Measurements from ENCODE around the gene KIRREL1.
"Not testable (repeated sequence)": the region's sequence is repeated elsewhere in the genome, so short reads cannot be mapped to it uniquely, and the experiment has no call there.

The KIRREL1 gene

DNA sequence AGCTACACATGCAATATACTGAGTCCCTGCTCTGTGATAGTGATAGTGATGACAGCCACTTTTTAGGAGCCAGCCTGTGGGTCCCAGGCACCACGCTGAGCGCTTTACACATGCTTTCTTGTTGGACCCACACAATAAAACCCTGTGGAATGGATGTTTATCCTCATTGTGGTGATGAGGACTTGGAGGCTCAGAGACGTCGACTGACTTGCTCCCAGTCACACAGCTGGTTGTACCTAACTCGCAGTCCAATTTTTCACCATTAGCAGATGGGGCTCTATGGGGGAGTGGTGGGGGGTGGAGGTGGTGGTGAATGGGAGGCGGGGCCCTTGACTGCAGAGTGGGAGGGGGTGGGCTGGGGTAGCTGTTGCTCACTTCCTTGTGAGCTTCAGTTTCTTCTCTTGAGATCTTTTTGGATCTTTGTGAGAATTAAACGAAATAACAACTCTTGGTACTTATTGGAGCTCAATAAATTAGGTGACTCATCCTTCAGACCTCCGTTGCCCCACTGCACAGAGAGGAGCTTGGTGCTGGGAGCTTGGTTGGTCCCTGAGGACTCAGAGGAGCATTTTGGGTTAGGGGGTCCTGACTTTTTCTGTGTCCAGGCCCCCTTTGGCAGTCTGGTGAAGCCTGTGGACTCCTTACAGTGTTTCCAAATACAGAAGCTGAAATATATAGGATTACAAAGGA, 125.4 kb downstream of the KIRREL1 start:
- Histone ChIP-seq H3K4me3 (ENCODE audit: low read length) (peak overlapping the region; percentile 4), H3K9me3 (ENCODE audit: control insufficient read depth, low read depth, low read length) (no peaks in the 10 kb centered on the region), H3K4me1 (ENCODE audit: control insufficient read depth, low read depth, low read length) (peaks cover 25% of the 10 kb centered on the region), H3K9ac (ENCODE audit: low read length) (no peak overlapping the region), H3K36me3 (ENCODE audit: control insufficient read depth, low read depth, low read length) (no peaks in the 10 kb centered on the region), H3K27me3 (ENCODE audit: control insufficient read depth, insufficient read depth, low read length) (peaks cover 23% of the 10 kb centered on the region), H3K27ac (ENCODE audit: low read length) (no peak overlapping the region)

- peaks cover 12% of the 10 kb centered on the region for H3K27me3 ChIP-seq (ENCODE audit: control insufficient read depth, insufficient read depth, low read length)
- no peak overlapping the region for H3K4me3 ChIP-seq (ENCODE audit: low read length)
- H3K9me3 ChIP-seq (ENCODE audit: control insufficient read depth, low read depth, low read length): no peaks in the 10 kb centered on the region
- no peak overlapping the region for H3K9ac ChIP-seq (ENCODE audit: low read length)
- H3K27ac ChIP-seq (ENCODE audit: low read length): no peak overlapping the region
- H3K4me1 ChIP-seq (ENCODE audit: control insufficient read depth, low read depth, low read length): peaks cover 32% of the 10 kb centered on the region
- no peaks in the 10 kb centered on the region for H3K36me3 ChIP-seq (ENCODE audit: control insufficient read depth, low read depth, low read length)
Measured at GRCh38 chr1:158119976-158120653, 126.7 kb downstream of the KIRREL1 start.

DNA sequence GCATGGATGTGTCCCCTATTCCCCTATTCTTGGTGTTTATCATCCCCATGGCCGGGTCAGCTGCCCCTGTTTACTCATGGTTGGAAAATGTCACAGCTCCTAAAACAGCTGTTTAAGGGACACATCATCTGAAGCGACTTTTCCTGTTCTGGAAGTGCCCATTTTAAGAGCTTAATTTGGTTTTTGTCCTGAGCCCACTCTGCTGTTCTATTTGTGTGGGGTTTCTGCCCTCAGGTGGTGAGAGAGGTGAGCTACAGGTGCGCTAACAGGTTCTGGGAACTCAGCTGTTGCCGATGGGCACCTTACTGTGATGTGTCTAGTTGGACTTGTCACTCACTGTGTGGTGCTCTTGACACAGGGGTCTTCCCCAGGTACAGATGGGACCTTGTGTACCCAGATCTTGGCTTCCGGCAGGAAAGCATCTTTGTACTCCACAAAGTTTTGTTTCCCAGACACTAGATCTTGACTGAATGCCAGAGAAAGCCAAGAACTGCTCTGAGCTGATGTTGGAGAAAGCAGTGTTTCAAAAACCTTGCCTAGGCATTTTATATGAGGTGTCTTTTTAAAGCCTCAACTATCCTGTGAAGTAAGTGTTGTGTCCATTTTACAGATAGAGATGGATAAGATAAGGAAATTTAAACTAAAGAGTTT, 128.3 kb downstream of the KIRREL1 start:
- Histone ChIP-seq H3K36me3 (ENCODE audit: control insufficient read depth, low read depth, low read length) (no peaks in the 10 kb centered on the region), H3K4me3 (ENCODE audit: low read length) (no peak overlapping the region), H3K9me3 (ENCODE audit: control insufficient read depth, low read depth, low read length) (no peaks in the 10 kb centered on the region), H3K4me1 (ENCODE audit: control insufficient read depth, low read depth, low read length) (peaks cover 32% of the 10 kb centered on the region), H3K27ac (ENCODE audit: low read length) (no peak overlapping the region), H3K27me3 (ENCODE audit: control insufficient read depth, insufficient read depth, low read length) (no peaks in the 10 kb centered on the region), H3K9ac (ENCODE audit: low read length) (no peak overlapping the region)

DNA sequence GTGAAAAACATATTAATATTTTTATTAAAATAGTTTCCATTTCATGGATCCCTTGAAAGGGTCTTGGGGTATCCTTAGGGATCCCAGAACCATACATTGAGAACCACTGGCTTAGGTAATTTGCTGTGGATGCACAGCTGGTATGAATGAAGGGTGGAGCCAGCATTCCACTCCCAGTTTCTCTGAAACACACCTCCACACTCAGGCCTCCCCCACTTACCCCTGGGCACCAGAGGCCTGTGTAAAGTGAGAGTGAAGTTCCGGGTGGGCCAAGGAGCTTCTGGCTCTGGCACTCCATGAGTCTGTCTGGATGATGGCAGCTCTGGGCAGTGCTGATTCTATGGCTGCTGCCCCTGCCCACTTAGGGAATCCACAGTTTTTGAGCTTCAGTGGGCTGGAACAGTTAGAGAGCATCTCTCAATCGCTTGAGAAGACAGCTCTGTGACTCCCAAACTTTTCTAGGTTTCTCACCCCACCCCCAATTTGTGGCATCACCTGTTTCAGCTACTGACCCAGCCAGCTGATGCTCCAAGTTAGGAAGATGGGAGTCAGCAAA, 129.5 kb downstream of the KIRREL1 start:
- H3K36me3 ChIP-seq (ENCODE audit: control insufficient read depth, low read depth, low read length): no peaks in the 10 kb centered on the region
- H3K9ac ChIP-seq (ENCODE audit: low read length): no peak overlapping the region
- H3K4me3 ChIP-seq (ENCODE audit: low read length): no peak overlapping the region
- no peaks in the 10 kb centered on the region for H3K9me3 ChIP-seq (ENCODE audit: control insufficient read depth, low read depth, low read length)
- H3K27ac ChIP-seq (ENCODE audit: low read length): no peak overlapping the region
- H3K4me1 ChIP-seq (ENCODE audit: control insufficient read depth, low read depth, low read length): peaks cover 28% of the 10 kb centered on the region
- H3K27me3 ChIP-seq (ENCODE audit: control insufficient read depth, insufficient read depth, low read length): no peaks in the 10 kb centered on the region

DNA sequence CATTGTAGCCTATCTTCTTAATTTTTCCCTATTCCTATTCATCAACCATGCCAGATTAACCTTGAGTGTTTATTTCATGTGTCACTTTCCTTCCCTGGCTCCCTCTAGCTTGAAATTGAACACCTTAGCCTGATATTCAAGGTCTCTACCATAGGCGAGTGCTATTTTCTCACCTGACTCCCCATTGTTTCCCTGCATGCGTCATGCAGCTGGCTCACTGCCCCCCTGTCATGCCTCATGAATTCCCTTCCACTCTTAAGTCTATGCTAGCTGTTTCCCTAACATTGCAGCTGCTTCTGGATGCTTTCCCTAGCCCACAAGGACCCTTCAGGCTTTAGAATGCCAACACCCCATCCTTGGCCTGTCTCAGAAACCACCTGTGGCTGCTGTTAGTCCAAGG, 130.6 kb downstream of the KIRREL1 start:
- Histone ChIP-seq H3K9ac (ENCODE audit: low read length) (no peak overlapping the region), H3K36me3 (ENCODE audit: control insufficient read depth, low read depth, low read length) (no peaks in the 10 kb centered on the region), H3K4me1 (ENCODE audit: control insufficient read depth, low read depth, low read length) (peaks cover 19% of the 10 kb centered on the region), H3K9me3 (ENCODE audit: control insufficient read depth, low read depth, low read length) (no peaks in the 10 kb centered on the region), H3K4me3 (ENCODE audit: low read length) (no peak overlapping the region), H3K27me3 (ENCODE audit: control insufficient read depth, insufficient read depth, low read length) (no peaks in the 10 kb centered on the region), H3K27ac (ENCODE audit: low read length) (no peak overlapping the region)

GRCh38 chr1:158124999-158125398, 131.6 kb downstream of the KIRREL1 start:
- peaks cover 17% of the 10 kb centered on the region for H3K4me1 ChIP-seq (ENCODE audit: control insufficient read depth, low read depth, low read length)
- no peak overlapping the region for H3K9ac ChIP-seq (ENCODE audit: low read length)
- no peaks in the 10 kb centered on the region for H3K36me3 ChIP-seq (ENCODE audit: control insufficient read depth, low read depth, low read length)
- no peak overlapping the region for H3K4me3 ChIP-seq (ENCODE audit: low read length)
- no peak overlapping the region for H3K27ac ChIP-seq (ENCODE audit: low read length)
- no peaks in the 10 kb centered on the region for H3K9me3 ChIP-seq (ENCODE audit: control insufficient read depth, low read depth, low read length)
- no peaks in the 10 kb centered on the region for H3K27me3 ChIP-seq (ENCODE audit: control insufficient read depth, insufficient read depth, low read length)

DNA sequence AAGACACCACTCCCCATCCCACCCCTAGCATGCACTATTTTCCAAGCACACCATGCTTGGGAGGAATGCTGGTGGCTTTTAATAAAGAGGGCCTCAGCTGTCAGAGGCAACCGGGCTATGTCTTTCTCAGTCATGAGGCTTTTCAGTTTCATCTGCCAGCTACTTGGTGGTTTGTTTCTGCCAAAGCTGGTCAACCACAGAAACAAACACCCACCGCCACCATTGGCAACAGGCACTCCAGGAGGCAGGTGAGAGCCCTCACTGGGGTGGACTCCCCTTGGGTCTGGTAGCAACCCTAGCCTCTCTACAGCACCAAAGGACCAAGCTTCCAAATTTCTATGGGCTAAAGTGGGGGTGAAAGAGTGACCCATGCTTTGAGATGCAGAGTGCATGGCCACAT, 133.0 kb downstream of the KIRREL1 start:
- H3K27me3 ChIP-seq (ENCODE audit: control insufficient read depth, insufficient read depth, low read length): no peaks in the 10 kb centered on the region
- no peak overlapping the region for H3K4me3 ChIP-seq (ENCODE audit: low read length)
- no peaks in the 10 kb centered on the region for H3K36me3 ChIP-seq (ENCODE audit: control insufficient read depth, low read depth, low read length)
- H3K4me1 ChIP-seq (ENCODE audit: control insufficient read depth, low read depth, low read length): peaks cover 11% of the 10 kb centered on the region
- H3K9me3 ChIP-seq (ENCODE audit: control insufficient read depth, low read depth, low read length): no peaks in the 10 kb centered on the region
- H3K27ac ChIP-seq (ENCODE audit: low read length): no peak overlapping the region
- H3K9ac ChIP-seq (ENCODE audit: low read length): no peak overlapping the region

DNA sequence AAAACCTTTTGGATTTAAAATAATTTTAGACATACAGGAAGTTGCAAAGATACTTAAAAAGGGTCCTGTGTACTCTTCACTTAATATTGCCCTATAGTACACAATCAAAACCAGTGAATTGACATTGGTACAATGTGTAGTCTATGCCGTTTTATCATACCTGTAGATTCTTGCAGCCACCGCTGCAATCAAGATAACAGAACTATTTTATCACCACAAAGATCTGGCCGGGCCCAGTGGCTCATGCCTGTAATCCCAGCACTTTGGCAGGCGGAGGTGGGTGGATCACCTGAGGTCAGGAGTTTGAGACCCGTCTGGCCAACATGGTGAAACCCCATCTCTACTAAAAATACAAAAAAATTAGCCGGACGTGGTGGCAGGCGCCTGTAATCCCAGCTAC, 135.1 kb downstream of the KIRREL1 start:
- H3K4me3 ChIP-seq (ENCODE audit: low read length); H3K27ac ChIP-seq (ENCODE audit: low read length); H3K27me3 ChIP-seq (ENCODE audit: control insufficient read depth, insufficient read depth, low read length); H3K36me3 ChIP-seq (ENCODE audit: control insufficient read depth, low read depth, low read length); H3K9me3 ChIP-seq (ENCODE audit: control insufficient read depth, low read depth, low read length); H3K9ac ChIP-seq (ENCODE audit: low read length): not testable (repeated sequence)
- H3K4me1 ChIP-seq (ENCODE audit: control insufficient read depth, low read depth, low read length): peaks cover 11% of the 10 kb centered on the region

DNA sequence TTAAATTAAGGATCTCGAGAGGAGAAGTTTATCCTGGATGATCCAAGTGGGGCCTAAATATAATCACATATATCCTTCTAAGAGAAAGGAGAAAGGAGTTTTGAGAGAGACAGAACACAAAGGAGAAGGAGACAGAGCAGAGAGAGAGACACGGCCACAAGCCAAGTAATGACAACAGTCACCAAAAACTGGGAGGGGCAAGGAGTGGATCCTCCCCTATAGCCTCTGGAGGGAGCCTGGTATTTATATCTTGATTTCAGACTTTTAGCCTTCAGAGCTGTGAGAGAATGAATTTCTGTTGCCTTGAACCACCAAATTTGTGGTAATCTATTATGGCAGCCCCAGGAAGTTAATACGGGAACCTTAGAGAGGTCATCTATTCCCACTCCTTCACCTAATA, 137.8 kb downstream of the KIRREL1 start:
- Histone ChIP-seq H3K27ac (ENCODE audit: low read length) (no peak overlapping the region), H3K4me1 (ENCODE audit: control insufficient read depth, low read depth, low read length) (no peaks in the 10 kb centered on the region), H3K27me3 (ENCODE audit: control insufficient read depth, insufficient read depth, low read length) (no peaks in the 10 kb centered on the region), H3K36me3 (ENCODE audit: control insufficient read depth, low read depth, low read length) (no peaks in the 10 kb centered on the region), H3K4me3 (ENCODE audit: low read length) (no peak overlapping the region), H3K9me3 (ENCODE audit: control insufficient read depth, low read depth, low read length) (no peaks in the 10 kb centered on the region), H3K9ac (ENCODE audit: low read length) (no peak overlapping the region)

DNA sequence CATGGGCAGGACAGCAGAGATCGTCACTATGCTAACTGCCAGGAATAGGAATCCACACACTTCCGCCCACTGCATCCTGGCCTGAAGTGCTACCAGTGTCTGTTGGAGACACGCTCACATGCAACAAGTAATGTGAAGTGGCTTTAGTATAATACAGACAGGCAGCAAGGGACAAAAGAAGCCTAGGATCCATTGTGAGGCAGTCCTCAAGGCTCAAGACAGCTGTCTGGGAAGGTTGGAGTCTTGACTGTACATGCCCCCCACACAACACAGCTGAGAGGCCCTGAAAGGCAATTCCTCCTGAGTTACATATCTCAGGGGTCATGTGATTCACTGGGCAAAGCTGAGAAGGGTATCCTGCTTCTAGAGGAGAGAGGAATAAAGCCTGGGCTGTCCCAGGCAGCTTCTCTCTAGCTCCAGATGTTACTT, 147.3 kb downstream of the KIRREL1 start:
- H3K27me3 ChIP-seq (ENCODE audit: control insufficient read depth, insufficient read depth, low read length): no peaks in the 10 kb centered on the region
- no peak overlapping the region for H3K9ac ChIP-seq (ENCODE audit: low read length)
- H3K9me3 ChIP-seq (ENCODE audit: control insufficient read depth, low read depth, low read length): no peaks in the 10 kb centered on the region
- no peaks in the 10 kb centered on the region for H3K36me3 ChIP-seq (ENCODE audit: control insufficient read depth, low read depth, low read length)
- H3K4me3 ChIP-seq (ENCODE audit: low read length): no peak overlapping the region
- H3K27ac ChIP-seq (ENCODE audit: low read length): no peak overlapping the region
- no peaks in the 10 kb centered on the region for H3K4me1 ChIP-seq (ENCODE audit: control insufficient read depth, low read depth, low read length)

- no peak overlapping the region for H3K27ac ChIP-seq (ENCODE audit: low read length)
- H3K4me1 ChIP-seq (ENCODE audit: control insufficient read depth, low read depth, low read length): no peaks in the 10 kb centered on the region
- no peaks in the 10 kb centered on the region for H3K9me3 ChIP-seq (ENCODE audit: control insufficient read depth, low read depth, low read length)
- no peak overlapping the region for H3K4me3 ChIP-seq (ENCODE audit: low read length)
- H3K36me3 ChIP-seq (ENCODE audit: control insufficient read depth, low read depth, low read length): no peaks in the 10 kb centered on the region
- no peaks in the 10 kb centered on the region for H3K27me3 ChIP-seq (ENCODE audit: control insufficient read depth, insufficient read depth, low read length)
- no peak overlapping the region for H3K9ac ChIP-seq (ENCODE audit: low read length)
Measured at GRCh38 chr1:158145173-158145719, 151.8 kb downstream of the KIRREL1 start.

Data from iPS-18a (cell line).